HFF-Myc (cell line): Measurements from ENCODE around the gene C16orf95.
A peak's percentile ranks its signal among the peaks of the same experiment; 100 is the strongest.

Experiments used
- DNase-seq: peaks from one replicate; pipeline ENCODE4 v3.0.0-alpha.2; 2011; ENCODE audit warnings: low read depth; ENCODE audit errors: extremely low read depth
- H3K4me3 ChIP-seq: replicated peaks from 2 replicates; pipeline ENCODE4 v1.5.1; 2011; ENCODE audit warnings: low read depth, mild to moderate bottlenecking, control low read depth, low read length
- CTCF ChIP-seq: IDR thresholded peaks from 2 replicates; pipeline ENCODE4 v1.5.1; 2012; ENCODE audit warnings: mild to moderate bottlenecking, low read depth, low read length, control low read depth; ENCODE audit errors: missing control alignments

The C16orf95 gene

GRCh38 chr16:87297918-87298631 is 19.1 kb downstream of the C16orf95 start:
- no peak for DNase-seq
- peak; percentile 54 for TF ChIP-seq CTCF
- H3K4me3 ChIP-seq, result no peak overlapping the region

GRCh38 chr16:87297407-87297806 is 19.8 kb downstream of the C16orf95 start:
- no peak overlapping the region for H3K4me3 ChIP-seq
- TF ChIP-seq CTCF, result no peak
- DNase-seq, result no peak

GRCh38 chr16:87295661-87296531 is 21.3 kb downstream of the C16orf95 start:
- H3K4me3 ChIP-seq, result no peak overlapping the region
- no peak for TF ChIP-seq CTCF
- no peak for DNase-seq

GRCh38 chr16:87295259-87295658 is 21.9 kb downstream of the C16orf95 start:
- no peak for TF ChIP-seq CTCF
- DNase-seq, result no peak

GRCh38 chr16:87293990-87294389 is 23.2 kb downstream of the C16orf95 start:
- TF ChIP-seq CTCF, result no peak
- DNase-seq, result no peak
- H3K4me3 ChIP-seq, result no peak overlapping the region

More at GRCh38 chr16:87295259-87295658, 21.9 kb downstream of the C16orf95 start:
- no peak overlapping the region for H3K4me3 ChIP-seq

- no peak for DNase-seq
- H3K4me3 ChIP-seq, result no peak overlapping the region
- TF ChIP-seq CTCF, result no peak
Measured at GRCh38 chr16:87291944-87292343, 25.2 kb downstream of the C16orf95 start.
